ENCODE results near the gene DNAJC4.

Gene DNAJC4

GRCh38 chr11:64230985-64231365 lies 627 bp downstream of the DNAJC4 start:
- DNase-seq = no peak

DNA sequence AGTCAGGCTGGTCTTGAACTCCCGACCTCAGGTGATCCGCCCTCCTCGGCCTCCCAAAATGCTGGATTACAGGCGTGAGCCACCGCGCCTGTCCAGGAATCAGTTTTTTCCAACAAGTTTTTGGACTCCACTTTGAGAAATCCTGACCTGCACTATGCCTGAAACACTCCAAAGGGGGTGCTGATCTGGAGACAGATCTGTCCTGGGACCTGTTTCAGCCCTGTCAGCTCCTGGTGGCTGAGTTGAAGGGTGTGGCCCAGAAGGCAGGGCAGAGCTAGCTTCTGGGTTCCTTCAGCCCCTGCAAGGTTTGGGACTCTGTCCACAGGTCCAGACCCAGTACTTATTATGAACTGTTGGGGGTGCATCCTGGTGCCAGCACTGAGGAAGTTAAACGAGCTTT lies 1.2 kb downstream of the DNAJC4 start:
- no peak for DNase-seq

GRCh38 chr11:64232182-64232966 lies 2.0 kb downstream of the DNAJC4 start:
- DNase-seq = no peak

- DNase-seq = no peak
Observed at GRCh38 chr11:64232967-64233315, 2.6 kb downstream of the DNAJC4 start.

- peak; percentile 70 to 78 for DNase-seq
Observed at GRCh38 chr11:64233913-64234586, 3.7 kb downstream of the DNAJC4 start, which contains the start of gene VEGFB. Gene VEGFB (plus strand): TSS chr11:64234584. CDS start chr11:64234834, 250 bp downstream.

DNA sequence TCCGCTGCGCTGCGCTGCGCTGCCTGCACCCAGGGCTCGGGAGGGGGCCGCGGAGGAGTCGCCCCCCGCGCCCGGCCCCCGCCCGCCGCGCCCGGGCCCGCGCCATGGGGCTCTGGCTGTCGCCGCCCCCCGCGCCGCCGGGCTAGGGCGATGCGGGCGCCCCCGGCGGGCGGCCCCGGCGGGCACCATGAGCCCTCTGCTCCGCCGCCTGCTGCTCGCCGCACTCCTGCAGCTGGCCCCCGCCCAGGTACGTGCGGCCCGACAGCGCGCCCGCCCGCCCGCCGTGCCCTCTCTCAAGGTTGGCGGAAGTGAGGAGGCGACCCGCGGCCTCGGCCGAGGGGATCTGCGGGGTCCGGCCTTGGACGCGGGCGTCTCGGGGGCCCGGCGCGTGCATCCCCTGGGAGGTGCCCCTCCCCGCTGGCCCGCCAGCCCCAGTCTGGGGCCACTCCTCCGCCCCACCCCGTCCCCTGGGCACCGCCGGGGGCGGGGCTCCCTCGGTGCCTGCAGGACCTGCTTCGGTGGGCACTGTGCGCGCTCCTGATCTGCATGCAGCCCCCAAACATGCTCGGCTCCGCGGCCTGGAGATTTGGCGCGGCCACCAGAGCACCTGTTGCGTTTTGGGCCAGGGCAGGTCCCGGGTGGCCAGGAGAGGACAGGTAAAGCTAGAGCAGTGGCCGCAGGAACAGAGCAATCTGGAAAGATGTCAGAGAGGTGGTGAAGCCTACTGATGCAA lies 4.5 kb downstream of the DNAJC4 start:
- DNase-seq = peak in 1 of 2 donors; percentile 63

DNA sequence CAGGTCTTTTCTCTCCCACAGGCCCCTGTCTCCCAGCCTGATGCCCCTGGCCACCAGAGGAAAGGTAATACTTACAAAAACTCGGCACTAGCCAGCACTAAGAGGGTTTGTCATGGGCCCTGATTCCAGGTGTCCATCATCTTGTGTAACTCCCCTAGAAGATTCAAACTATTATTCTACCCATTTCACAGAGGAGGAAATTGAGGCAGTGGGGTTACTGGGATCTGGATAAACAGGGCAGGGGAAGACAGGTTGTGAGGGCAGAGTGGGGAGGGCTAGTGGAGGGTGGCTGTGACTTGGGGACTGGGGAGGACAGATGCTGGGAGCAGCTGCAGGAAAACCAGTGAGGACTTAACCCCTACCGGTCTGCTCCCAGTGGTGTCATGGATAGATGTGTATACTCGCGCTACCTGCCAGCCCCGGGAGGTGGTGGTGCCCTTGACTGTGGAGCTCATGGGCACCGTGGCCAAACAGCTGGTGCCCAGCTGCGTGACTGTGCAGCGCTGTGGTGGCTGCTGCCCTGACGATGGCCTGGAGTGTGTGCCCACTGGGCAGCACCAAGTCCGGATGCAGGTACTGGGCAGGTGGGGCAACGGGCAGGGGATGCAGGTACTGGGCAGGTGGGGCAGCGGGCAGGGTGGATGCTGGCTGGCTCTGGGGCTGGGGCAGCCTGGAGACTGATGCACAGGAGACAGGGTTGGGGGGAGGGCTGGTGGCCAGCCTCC lies 5.3 kb downstream of the DNAJC4 start:
- no peak for DNase-seq

DNA sequence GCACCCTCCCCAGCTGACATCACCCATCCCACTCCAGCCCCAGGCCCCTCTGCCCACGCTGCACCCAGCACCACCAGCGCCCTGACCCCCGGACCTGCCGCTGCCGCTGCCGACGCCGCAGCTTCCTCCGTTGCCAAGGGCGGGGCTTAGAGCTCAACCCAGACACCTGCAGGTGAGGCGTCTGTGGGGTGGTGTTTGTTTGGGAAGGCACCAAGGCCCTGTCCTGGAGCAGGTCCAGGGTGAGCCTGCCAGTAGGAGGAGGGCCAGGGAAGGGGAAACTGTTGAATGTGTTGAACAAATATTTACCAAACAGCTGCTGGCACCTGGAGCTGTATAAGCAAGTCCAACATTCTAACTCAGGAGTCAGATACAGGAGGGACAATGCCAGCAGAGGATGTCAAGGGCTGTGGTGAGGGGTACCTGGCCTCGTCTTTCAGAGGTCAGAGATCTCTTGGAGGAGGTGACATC lies 7.2 kb downstream of the DNAJC4 start:
- no peak for DNase-seq

- no peak for DNase-seq
Observed at GRCh38 chr11:64238076-64238475, 7.7 kb downstream of the DNAJC4 start.

DNA sequence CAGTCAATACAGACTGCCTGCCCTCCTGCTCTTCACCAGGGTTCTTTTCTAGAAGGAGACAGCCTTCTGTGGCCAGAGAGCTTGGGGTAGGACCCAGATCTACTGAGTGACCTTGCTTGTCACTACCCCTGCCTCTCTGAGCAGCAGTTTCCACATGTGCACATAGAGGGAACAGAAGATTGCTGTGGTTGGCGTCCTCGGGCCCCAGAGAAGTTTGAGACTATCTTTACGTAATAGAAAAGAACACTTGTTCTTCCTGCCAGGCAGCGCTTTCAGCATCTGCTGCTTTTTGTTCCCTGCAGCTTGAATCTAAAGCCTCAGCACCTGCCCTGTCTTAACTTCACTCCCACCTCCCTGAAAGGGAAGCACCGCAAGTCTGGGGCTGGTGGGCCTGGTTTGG lies 8.7 kb downstream of the DNAJC4 start:
- DNase-seq = no peak

DNA sequence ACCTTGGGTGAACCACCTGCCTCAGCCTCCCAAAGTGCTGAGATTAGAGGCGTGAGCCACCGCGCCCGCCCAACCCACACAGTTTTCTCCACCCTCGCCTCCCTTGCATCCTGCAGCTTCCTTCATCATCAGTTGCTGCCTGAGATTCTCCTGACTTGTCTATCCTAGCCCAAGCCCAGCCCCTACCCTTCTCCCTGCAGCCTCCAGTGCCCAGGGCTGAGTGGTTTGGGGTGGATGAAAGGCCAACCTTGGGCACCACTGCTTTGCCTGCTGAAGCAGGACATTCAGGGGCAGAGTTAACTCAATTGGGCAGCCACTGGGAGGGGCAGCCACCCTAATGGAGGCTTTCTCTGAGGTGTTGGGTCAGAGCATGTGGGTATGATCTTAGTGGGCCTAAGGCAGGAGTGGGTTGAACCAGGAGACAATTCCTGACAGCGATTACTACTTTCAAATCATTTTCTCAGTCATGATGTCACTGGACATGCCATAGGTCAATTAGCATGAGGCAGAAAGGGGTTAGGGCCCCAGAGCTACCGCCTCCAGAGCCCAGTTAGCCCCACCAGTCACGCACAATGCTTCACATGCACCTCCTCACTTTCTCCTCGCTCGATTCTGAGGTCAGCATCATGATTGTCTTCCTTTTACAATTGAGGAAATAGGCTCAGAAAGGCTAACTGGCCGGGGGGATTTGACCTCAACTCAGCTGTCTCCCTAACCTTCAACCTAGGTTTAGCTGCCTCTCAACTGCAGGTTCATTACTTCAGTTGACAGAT lies 9.5 kb downstream of the DNAJC4 start:
- no peak for DNase-seq

DNA sequence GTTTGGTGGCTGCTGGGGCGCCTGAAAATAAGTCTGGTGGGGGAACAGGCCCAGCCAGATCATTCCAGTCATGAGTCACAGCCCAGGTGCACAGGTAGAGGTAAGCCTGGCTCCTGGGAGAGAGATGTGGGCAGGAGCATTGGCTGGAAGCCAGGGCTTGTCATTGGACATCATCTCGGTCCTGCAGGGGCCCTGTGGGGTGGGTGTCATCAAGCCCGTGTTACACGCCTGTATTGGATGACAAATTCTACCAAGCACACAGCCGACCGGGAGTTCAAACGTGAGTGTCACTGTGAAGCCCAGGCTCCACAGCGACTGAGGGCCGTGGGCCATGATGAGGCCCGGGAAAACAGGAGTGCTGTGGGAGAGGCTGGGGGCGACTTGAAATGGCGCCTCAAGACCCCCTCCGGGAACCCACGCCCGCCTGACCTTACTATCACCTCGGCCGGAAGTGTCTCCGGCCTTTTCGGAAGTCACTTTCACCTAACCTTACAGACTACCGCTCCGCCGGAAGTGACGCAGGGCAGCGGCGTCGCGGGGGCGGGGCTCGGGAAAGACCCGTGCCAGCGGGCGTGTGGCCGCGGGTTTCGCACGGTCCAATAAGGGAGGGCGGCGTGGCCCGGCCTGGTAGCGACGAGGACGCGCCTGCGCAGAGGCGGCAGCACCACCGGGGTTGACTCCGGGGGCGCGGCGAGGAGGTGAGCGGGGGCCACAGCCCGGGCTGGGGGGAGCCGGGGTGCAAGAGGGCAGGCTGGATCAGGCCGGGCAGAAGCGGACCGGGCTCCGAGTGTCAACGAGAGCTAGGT lies 10.3 kb downstream of the DNAJC4 start, which contains the start of gene FKBP2:
Gene FKBP2 (plus strand): TSS at position 661 of the 806 bp plus-strand sequence. CDS start 1,293 bp downstream, outside the sequence.
- DNase-seq = peak; percentile 97 to 98

DNA sequence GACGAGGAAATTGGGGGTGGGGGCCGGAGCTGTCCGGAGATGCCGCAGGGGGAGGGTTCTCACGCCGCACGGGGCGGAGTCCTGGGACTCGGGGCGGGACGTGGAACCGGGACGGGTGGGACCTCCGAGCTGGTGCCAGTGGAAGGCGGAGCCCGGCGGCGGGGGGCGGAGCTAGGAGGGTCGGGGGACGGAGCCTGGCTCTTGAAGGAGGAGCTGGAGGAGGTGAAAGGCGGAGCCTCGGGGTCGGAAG lies 10.8 kb downstream of the DNAJC4 start:
- peak in 1 of 2 donors; percentile 100 for DNase-seq

GRCh38 chr11:64241491-64242374 lies 11.4 kb downstream of the DNAJC4 start:
- DNase-seq = peak in 1 of 2 donors; percentile 100

GRCh38 chr11:64243236-64243854 lies 13.0 kb downstream of the DNAJC4 start:
- DNase-seq = no peak

DNA sequence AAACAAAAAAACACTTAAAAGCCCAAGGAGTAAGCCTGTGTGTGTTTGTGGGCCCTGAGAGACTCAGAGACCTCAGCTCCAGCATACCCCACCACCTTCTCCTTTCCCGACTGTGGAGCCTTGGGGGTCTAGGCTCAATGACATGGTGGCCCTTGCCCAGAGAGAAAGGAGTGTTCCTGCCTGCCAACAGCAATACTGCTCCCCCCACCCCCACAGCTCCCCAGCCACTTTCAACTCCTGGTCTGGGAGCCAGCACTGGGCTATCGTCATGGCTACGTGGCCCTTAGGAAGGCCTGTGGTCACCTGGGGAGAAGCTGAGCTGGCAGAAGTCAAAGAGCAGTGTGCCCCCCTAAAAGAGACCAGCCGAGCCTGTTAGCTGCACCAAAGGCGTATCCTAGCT lies 13.8 kb downstream of the DNAJC4 start:
- no peak for DNase-seq

GRCh38 chr11:64244966-64245365 lies 14.6 kb downstream of the DNAJC4 start:
- no peak for DNase-seq

GRCh38 chr11:64245401-64245796 lies 15.1 kb downstream of the DNAJC4 start:
- peak in 1 of 2 donors; percentile 34 for DNase-seq

DNA sequence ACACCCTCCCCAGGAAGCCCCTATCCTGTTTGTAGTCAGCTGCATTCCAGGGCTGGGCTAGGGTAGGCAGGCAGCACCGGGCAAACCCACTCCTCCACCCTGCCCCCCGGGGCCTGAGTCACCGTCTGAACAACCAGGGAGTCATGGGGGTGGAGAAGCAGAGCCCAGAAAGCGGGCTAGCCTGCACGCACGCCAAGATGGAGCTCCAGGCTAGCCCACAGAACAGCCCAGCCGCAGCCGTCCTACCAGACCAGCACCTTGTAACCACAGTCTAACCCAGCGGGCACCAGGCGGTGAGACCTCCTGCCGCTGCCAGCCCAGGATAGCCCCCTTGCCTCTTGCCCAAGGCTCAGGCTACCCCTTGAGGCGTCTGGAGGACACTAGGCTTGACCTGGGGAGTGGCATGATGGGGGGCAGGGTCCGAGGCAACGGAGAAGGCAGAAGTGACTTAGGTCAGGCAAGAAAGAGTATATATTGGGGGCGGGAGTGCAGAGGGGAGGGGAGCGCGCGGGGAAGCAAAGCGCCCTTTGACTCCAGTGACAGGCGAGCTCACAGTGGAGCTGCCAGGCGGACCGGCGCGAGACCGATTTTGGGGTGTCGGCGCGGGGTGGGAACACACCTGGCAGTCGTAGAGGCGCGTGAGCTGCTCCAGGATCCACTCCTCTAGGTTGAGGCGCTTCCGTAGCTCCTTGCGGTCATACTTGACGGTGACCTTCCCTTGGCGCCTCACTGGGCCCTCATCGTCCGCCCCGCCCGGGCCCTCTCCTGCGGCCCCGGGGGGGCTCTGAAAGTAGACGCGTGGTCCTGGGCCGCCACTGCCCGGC lies 15.7 kb downstream of the DNAJC4 start:
- peak; percentile 83 to 85 for DNase-seq

Measured in stimulated activated CD4-positive, alpha-beta T cell treated with anti-CD3 and anti-CD28 coated beads, Interleukin-2, amount 100 ng/mL, for 24 hours (primary cell).